WERI-Rb-1 (cell line): Measurements from ENCODE around the gene TNRC6A.

ENCODE experiments used
- DNase-seq: peaks from one replicate; pipeline ENCODE4 v3.0.0-alpha.2; 2020
- H3K27ac ChIP-seq: fragments of 250-450 bp; sonication (Bioruptor Pico); 2 replicates; pipeline ENCODE4 v1.5.1; 2020; ENCODE audit warnings: mild to moderate bottlenecking, moderate library complexity
- H3K27me3 ChIP-seq: fragments of 250-450 bp; sonication (Bioruptor Pico); 2 replicates; pipeline ENCODE4 v1.5.1; 2021; ENCODE audit warnings: mild to moderate bottlenecking, low read depth, moderate library complexity; ENCODE audit not compliant: insufficient read depth, severe bottlenecking
- H3K36me3 ChIP-seq: fragments of 250-450 bp; sonication (Bioruptor Pico); 2 replicates; pipeline ENCODE4 v1.5.1; 2020; ENCODE audit warnings: mild to moderate bottlenecking, moderate library complexity
- H3K4me3 ChIP-seq: 2 replicates; pipeline ENCODE4 v1.5.1; 2011; ENCODE audit warnings: low read depth, mild to moderate bottlenecking, control low read depth, low read length
- H3K9me3 ChIP-seq: fragments of 250-450 bp; sonication (Bioruptor Pico); 2 replicates; pipeline ENCODE4 v1.5.1; 2021; ENCODE audit warnings: mild to moderate bottlenecking, moderate library complexity; ENCODE audit not compliant: severe bottlenecking
- CTCF ChIP-seq: IDR thresholded peaks from 2 replicates; pipeline ENCODE4 v1.5.1; 2011; ENCODE audit warnings: low read depth, mild to moderate bottlenecking, control low read depth, inconsistent platforms, low read length

The TNRC6A gene

GRCh38 chr16:24729243-24729950 is at the start of gene TNRC6A:
TNRC6A (plus strand) TSS chr16:24729651; CDS start chr16:24729842, 191 bp downstream.
- peak; percentile 91 for DNase-seq
- Histone ChIP-seq H3K27me3 (no peaks in the 10 kb centered on the region), H3K27ac (peak within 1 kb of the TSS; percentile 87), H3K9me3 (no peaks in the 10 kb centered on the region), H3K4me3 (peak within 1 kb of the TSS; percentile 98), H3K36me3 (peaks cover 31% of the 10 kb centered on the region)
- TF ChIP-seq CTCF: no peak

GRCh38 chr16:24681793-24682192 is 47.7 kb upstream of the TNRC6A start:
- no peaks in the 10 kb centered on the region for H3K27me3 ChIP-seq
- TF ChIP-seq CTCF: no peak
- no peak overlapping the region for H3K27ac ChIP-seq
- no peak for DNase-seq
- H3K9me3 ChIP-seq: no peaks in the 10 kb centered on the region
- H3K36me3 ChIP-seq: no peaks in the 10 kb centered on the region
- no peak overlapping the region for H3K4me3 ChIP-seq

- no peaks in the 10 kb centered on the region for H3K27me3 ChIP-seq
- no peaks in the 10 kb centered on the region for H3K9me3 ChIP-seq
- DNase-seq: no peak
- H3K4me3 ChIP-seq: no peak overlapping the region
- H3K27ac ChIP-seq: no peak overlapping the region
- no peak for TF ChIP-seq CTCF
- no peaks in the 10 kb centered on the region for H3K36me3 ChIP-seq
Observed at GRCh38 chr16:24683250-24683649, 46.2 kb upstream of the TNRC6A start.

- Histone ChIP-seq H3K9me3 (no peaks in the 10 kb centered on the region), H3K27me3 (no peaks in the 10 kb centered on the region)
Observed at GRCh38 chr16:24683847-24684493, 45.5 kb upstream of the TNRC6A start.

GRCh38 chr16:24685539-24686432 is 43.7 kb upstream of the TNRC6A start:
- no peak for TF ChIP-seq CTCF
- Histone ChIP-seq H3K4me3 (no peak overlapping the region), H3K27ac (no peak overlapping the region), H3K27me3 (no peaks in the 10 kb centered on the region), H3K9me3 (no peaks in the 10 kb centered on the region), H3K36me3 (no peaks in the 10 kb centered on the region)
- no peak for DNase-seq

More at GRCh38 chr16:24683847-24684493, 45.5 kb upstream of the TNRC6A start:
- Histone ChIP-seq H3K4me3 (no peak overlapping the region), H3K27ac (no peak overlapping the region), H3K36me3 (no peaks in the 10 kb centered on the region)
- no peak for TF ChIP-seq CTCF
- DNase-seq: no peak
